ENCODE measurements around the gene ABI3BP. TPM values are rescaled to one million over a fixed set of nuclear protein-coding genes. Genes with fewer than 3 reads are reported as not detected.

Gene ABI3BP
- total RNA-seq, 4 donors from 2014 or later: 37.4 to 155 (median 112) TPM

- no peak for ATAC-seq (ENCODE audit: low FRiP score)
- TF ChIP-seq CTCF (IDR thresholded peaks at IDR 0.05): no peak
Measured at GRCh38 chr3:100804631-100805030, 188.6 kb downstream of the ABI3BP start.

GRCh38 chr3:100803711-100804110, 189.5 kb downstream of the ABI3BP start:
- DNase-seq (ENCODE audit: low spot score): no peak
- TF ChIP-seq CTCF (IDR thresholded peaks at IDR 0.05): no peak
- ATAC-seq (ENCODE audit: low FRiP score): no peak

More at GRCh38 chr3:100804631-100805030, 188.6 kb downstream of the ABI3BP start:
- no peak for DNase-seq (ENCODE audit: low spot score)

- no peak for ATAC-seq (ENCODE audit: low FRiP score)
- no peak for DNase-seq (ENCODE audit: low spot score)
- TF ChIP-seq CTCF (IDR thresholded peaks at IDR 0.05): no peak
Measured at GRCh38 chr3:100802126-100802525, 191.1 kb downstream of the ABI3BP start.

GRCh38 chr3:100798012-100798411, 195.2 kb downstream of the ABI3BP start:
- no peak for ATAC-seq (ENCODE audit: low FRiP score)
- no peak for TF ChIP-seq CTCF (IDR thresholded peaks at IDR 0.05)
- DNase-seq (ENCODE audit: low spot score): no peak

GRCh38 chr3:100796556-100796955, 196.7 kb downstream of the ABI3BP start:
- no peak for TF ChIP-seq CTCF (IDR thresholded peaks at IDR 0.05)
- ATAC-seq (ENCODE audit: low FRiP score): no peak
- DNase-seq (ENCODE audit: low spot score): no peak

GRCh38 chr3:100789579-100789978, 203.6 kb downstream of the ABI3BP start:
- no peak for DNase-seq (ENCODE audit: low spot score)
- TF ChIP-seq CTCF (IDR thresholded peaks at IDR 0.05): no peak
- ATAC-seq (ENCODE audit: low FRiP score): no peak

GRCh38 chr3:100783619-100784018, 209.6 kb downstream of the ABI3BP start:
- ATAC-seq (ENCODE audit: low FRiP score): no peak
- DNase-seq (ENCODE audit: low spot score): no peak
- no peak for TF ChIP-seq CTCF (IDR thresholded peaks at IDR 0.05)
